Aorta (tissue), 5 donors: ENCODE measurements around the gene CDH26. TPM values are rescaled to one million over a fixed set of nuclear protein-coding genes. Genes with fewer than 3 reads are reported as not detected.

Source experiments
- ATAC-seq: fragments of 200-7000 bp; cut with Tn5 transposase; one replicate; pipeline ENCODE4 v1.9.1; 2022; ENCODE audit warnings: moderate library complexity; ENCODE audit not compliant: low FRiP score
- DNase-seq, 2 donors: peaks; one replicate each; pipeline ENCODE4 v3.0.0-alpha.2; 2020
- H3K27ac ChIP-seq, 2 donors: one replicate each; pipeline ENCODE4 v1.5.1; 2013; ENCODE audit warnings: low read length in 2 of 2, mild to moderate bottlenecking in 2 of 2, moderate library complexity in 2 of 2, control low read depth in 1 of 2, inconsistent platforms in 1 of 2, low read depth in 1 of 2
- H3K27me3 ChIP-seq, 2 donors: one replicate each; pipeline ENCODE4 v1.6.1; 2013; ENCODE audit warnings: control low read depth in 1 of 2, low read length in 1 of 2, mild to moderate bottlenecking in 1 of 2, moderate library complexity in 1 of 2; ENCODE audit not compliant: insufficient read depth in 2 of 2, control insufficient read depth in 1 of 2
- H3K36me3 ChIP-seq, 2 donors: one replicate each; pipeline ENCODE4 v1.6.1; 2013; ENCODE audit warnings: control low read depth in 1 of 2, low read length in 1 of 2, mild to moderate bottlenecking in 1 of 2; ENCODE audit not compliant: insufficient read depth in 2 of 2, control insufficient read depth in 1 of 2
- H3K4me1 ChIP-seq, 2 donors: one replicate each; pipeline ENCODE4 v1.6.1; 2013; ENCODE audit warnings: low read length in 2 of 2, control low read depth in 1 of 2, mild to moderate bottlenecking in 1 of 2, moderate library complexity in 1 of 2; ENCODE audit not compliant: insufficient read depth in 2 of 2, control insufficient read depth in 1 of 2
- H3K4me3 ChIP-seq, 2 donors: one replicate each; pipeline ENCODE4 v1.5.1; 2013; ENCODE audit warnings: low read length in 2 of 2, control low read depth in 1 of 2, mild to moderate bottlenecking in 1 of 2
- H3K9me3 ChIP-seq: one replicate; pipeline ENCODE4 v1.6.1; 2013; ENCODE audit warnings: mild to moderate bottlenecking, low read length; ENCODE audit not compliant: control insufficient read depth
- WGBS, 2 donors: extraction: QIAGEN DNeasy Blood & Tissue Kit; methylation state at CpG; one replicate each; pipeline ENCODE4 v1.1.7; 2013; 5-methylcytosine and 5-hydroxymethylcytosine counted together
- intact Hi-C, 2 donors: fragments of 100-400 bp; cut with DNase I; formaldehyde crosslinking; loops; one replicate each; pipeline versions ENCODE4 v1.14.2 to v1.15.0; 2022
- polyA plus RNA-seq, 2 donors: library from polyadenylated mRNA; stranded (reverse); fragments of 200-250 nt; gene quantifications; one replicate each; pipeline ENCODE4 v1.2.3, GENCODE V29; 2013
- total RNA-seq, 2 donors: library from RNA; stranded (reverse); fragmentation: NEBNext Ultra II Directional; extraction: Animal tissue kit (Norgen Biotek cat#: 25700); gene quantifications; one replicate each; pipeline ENCODE4 v1.2.1, GENCODE V29; 2021
- donor health status: healthy with polysubstance abuse.
- donor health status: Bipolar disorder and iron deficiency.
- donor health status: DM: no; HTN: no; CAD: no.
- donor health status: DM: no; HTN: no; CAD: no.
- donor health status: DM: yes; HTN: yes; CAD: no.

CDH26 gene
- total and polyA plus RNA-seq, 4 donors, result 1.2 to 4.5 (median 2.8) TPM; not detected in 1

DNA sequence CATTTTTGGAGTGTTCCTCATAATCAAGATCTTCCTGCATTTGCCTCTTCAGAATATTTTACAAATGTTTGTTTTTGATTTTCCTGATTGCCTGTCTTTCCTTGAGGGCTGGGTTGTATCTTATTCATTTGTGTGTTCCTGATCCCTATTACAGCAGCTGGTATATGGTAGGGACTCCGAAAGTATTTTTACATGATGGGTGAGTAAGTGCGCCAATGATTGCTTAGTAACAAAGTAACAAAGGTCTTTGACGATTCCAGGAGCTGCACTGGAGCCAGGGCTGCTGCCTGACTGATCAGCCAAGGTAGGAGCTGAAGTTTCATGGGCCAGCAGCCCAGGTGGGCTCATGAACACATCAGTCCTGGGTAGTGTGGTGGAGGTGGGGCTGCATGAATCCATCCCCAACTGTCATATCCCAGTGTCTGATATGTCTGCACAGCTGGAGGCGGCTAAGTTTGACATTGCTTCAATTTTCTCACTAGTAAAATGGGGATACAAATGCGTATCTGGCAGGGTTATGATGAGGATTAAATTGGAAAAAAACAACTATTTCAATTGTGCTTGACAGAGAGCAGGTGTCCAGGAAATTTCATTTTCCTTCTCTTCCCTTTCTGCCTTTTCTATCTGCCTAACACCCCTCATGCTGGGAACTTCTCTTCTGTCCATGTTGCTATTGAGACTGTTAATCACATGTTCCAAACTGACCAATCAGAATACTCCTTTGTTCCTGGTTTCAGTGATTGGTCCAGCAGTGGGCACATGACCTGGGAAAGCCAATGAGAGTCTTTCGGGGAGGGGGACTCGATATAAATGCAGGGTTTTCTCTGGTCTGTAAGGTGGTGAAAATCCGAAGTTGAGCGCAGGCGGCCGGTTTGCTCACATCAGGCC lies 90.7 kb downstream of the CDH26 start:
- Histone ChIP-seq H3K9me3 (no peaks in the 10 kb centered on the region), H3K27me3 (no peaks in the 10 kb centered on the region), H3K36me3 (no peaks in the 10 kb centered on the region), H3K4me3 (no peak overlapping the region), H3K27ac (no peak overlapping the region), H3K4me1 (no peaks in the 10 kb centered on the region)
- 92 to 95% methylated on average over 11 of the region's 11 CpGs for WGBS, 2 donors
- DNase-seq (peak in 1 of 2 donors; percentile 44), ATAC-seq (no peak)
- intact Hi-C loops, result no loop called here

DNA sequence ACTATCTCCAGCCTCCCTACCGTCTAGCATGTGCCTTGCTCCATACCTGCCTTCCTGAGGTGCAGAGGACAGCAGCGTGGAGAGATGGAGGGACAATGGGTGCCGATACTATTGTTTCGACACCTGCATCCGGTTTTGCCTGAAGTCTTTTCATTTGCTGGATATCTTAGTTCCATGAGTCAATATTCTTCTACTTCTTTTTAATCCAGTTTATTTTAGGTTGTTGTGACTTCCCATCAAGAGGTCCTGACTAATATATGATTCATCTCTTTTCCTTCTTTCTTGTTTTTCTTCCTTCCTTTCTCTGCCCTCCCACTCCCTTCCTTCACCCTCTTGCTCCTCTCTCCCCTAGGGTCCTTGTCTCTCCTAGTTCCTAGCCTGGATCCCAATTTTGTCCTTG lies 91.4 kb downstream of the CDH26 start:
- Histone ChIP-seq H3K4me1 (no peaks in the 10 kb centered on the region), H3K27ac (no peak overlapping the region), H3K4me3 (no peak overlapping the region), H3K36me3 (no peaks in the 10 kb centered on the region), H3K27me3 (no peaks in the 10 kb centered on the region), H3K9me3 (no peaks in the 10 kb centered on the region)
- 91 to 92% methylated on average over 5 of the region's 5 CpGs for WGBS, 2 donors
- intact Hi-C loops, result no loop called here
- no peak for ATAC-seq
- DNase-seq, result no peak

DNA sequence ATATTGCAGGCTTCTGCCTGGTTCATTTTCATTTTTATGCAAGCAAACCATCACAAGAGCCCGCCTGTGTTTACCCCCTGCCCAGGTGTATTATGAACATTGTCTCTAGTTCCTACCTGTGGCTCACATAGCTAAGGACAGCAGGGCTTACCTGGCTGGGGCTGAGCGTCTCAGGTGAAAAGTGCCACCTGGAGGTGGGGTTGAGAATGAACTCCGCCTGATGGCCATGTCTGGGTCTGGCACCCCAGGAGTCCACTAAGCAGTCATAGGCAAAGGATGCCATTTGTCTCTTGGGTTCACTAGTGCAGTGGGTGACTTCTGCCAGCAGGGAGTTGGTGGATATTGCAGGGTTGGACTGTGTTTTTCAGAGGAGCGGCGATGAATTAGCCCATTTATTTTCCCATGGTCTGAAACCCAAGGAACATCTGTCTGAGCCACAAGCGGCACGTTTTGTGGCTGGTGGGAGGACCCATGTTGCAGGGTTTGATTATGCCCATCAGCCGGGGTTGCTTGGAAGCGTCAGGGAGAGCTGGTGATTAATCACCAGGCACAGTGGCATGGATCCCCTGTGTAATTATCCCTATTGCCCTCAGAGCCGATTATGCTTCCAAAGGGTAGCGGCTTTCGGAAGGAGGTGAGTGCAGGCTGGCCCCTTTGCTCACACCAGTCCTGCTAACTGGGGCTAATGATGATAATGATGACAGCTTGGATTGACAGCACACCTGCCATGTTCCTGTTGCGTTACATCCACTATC lies 92.1 kb downstream of the CDH26 start:
- DNase-seq, result peak in 1 of 2 donors; percentile 28
- Histone ChIP-seq H3K4me1 (no peaks in the 10 kb centered on the region), H3K27ac (no peak overlapping the region), H3K36me3 (no peaks in the 10 kb centered on the region), H3K9me3 (no peaks in the 10 kb centered on the region), H3K27me3 (no peaks in the 10 kb centered on the region), H3K4me3 (no peak overlapping the region)
- ATAC-seq, result no peak
- WGBS, 2 donors, result 60 to 65% methylated on average over 13 of the region's 13 CpGs
- intact Hi-C loops, result no loop called here

DNA sequence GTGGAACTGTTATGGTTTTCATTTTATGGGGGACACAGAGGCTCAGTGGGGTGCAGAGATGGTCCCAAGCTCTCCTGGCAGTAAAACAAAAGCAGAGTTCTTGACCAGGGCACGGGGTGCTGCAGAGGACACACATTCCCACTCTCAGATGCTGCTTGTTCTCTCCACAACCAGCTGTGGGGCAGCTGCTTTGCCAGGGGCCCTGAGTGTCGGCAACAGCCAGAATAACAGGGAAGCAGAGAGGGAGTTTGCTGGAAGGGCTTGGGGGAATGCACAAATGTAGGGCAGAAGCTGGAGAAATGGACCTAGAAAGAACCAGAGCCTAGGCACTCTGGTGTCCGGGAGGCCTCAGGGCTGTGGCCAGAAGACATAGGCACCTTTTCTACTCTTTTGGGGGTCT lies 93.7 kb downstream of the CDH26 start:
- intact Hi-C loops, result no loop called here
- ATAC-seq (no peak), DNase-seq (peak in 1 of 2 donors; percentile 34)
- Histone ChIP-seq H3K9me3 (no peaks in the 10 kb centered on the region), H3K4me3 (no peak overlapping the region), H3K27me3 (no peaks in the 10 kb centered on the region), H3K36me3 (no peaks in the 10 kb centered on the region), H3K27ac (no peak overlapping the region), H3K4me1 (no peaks in the 10 kb centered on the region)
- 68 to 79% methylated on average over 3 of the region's 3 CpGs for WGBS, 2 donors

DNA sequence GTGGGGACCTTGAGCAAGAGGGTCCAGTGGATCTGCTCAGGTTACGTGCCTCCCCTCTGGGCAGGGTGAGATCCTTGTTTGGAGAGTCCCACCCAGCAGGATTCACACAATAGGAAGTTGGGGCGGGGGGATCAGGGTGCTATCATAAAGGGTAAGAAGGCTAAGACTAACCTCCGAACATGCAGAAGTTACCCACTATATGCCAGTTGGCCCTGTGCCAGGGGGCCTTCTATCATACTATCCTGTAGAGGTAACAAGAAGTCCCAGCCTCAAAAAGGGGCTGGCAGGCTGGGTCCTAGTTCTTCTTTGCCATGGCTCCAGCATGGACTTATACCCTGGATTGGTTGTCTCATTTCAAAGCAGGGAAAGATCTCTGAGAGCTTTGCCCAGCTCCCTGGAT lies 94.1 kb downstream of the CDH26 start:
- Histone ChIP-seq H3K9me3 (no peaks in the 10 kb centered on the region), H3K27ac (no peak overlapping the region), H3K4me3 (no peak overlapping the region), H3K27me3 (no peaks in the 10 kb centered on the region), H3K4me1 (no peaks in the 10 kb centered on the region), H3K36me3 (no peaks in the 10 kb centered on the region)
- 71 to 75% methylated on average over 3 of the region's 3 CpGs for WGBS, 2 donors
- intact Hi-C loops, result no loop called here
- peak in 1 of 2 donors; percentile 71 for DNase-seq
- no peak for ATAC-seq

DNA sequence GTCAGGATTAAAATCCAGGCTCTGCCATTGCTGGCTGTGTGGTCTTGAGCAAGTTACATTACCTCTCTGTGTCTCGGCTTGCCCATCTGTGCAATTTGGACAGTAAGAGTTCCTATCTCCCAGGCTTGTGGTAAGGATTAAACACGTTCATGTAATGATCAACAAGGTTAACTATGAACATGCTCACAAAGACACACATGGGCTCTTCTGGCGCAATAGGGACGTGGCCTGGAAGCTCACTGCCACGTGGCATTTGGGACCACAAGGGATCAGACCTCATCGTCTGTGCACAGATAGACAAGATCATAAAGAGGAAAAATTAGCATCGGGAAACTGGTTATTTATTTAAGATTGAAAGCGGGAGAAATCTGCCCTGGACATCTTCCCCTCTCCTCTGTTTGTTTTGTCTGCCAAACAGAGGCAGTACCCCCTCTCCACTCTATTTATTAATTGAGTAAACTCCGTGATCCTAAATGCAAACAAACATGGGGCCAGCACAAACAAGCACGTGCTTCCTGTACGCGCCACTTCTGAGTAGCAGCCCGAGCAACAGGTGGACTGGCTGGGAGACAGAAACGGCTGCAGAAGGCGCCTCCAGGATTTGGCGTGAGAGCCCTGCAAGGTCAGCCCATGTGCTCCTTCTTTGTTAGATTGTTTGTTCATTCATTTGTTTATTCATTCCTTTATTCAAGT lies 95.0 kb downstream of the CDH26 start:
- Histone ChIP-seq H3K4me1 (no peaks in the 10 kb centered on the region), H3K36me3 (no peaks in the 10 kb centered on the region), H3K9me3 (no peaks in the 10 kb centered on the region), H3K27ac (no peak overlapping the region), H3K4me3 (no peak overlapping the region), H3K27me3 (no peaks in the 10 kb centered on the region)
- 31 to 42% methylated on average over 16 of the region's 16 CpGs for WGBS, 2 donors
- intact Hi-C loops, result no loop called here
- ATAC-seq (no peak), DNase-seq (peak in 1 of 2 donors; percentile 34)

DNA sequence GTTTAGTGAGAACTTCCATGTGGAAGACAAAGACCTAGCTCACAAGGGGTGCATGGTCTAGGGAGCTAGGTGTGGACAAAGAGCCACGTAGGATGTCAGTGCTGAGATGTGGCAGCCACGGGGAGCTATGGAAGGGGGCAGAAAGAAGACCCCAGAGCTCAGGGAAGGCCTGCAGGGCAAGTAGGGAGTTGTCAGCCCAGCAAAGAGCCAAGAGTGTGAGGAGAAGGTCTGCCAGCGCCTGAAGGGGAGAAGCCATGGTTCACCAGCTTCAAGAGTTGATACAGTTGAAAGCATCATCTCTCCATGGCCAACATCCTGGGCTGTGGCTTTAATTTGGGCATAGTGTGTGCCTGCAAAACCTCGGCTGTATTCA lies 95.6 kb downstream of the CDH26 start:
- Histone ChIP-seq H3K4me3 (no peak overlapping the region), H3K27me3 (no peaks in the 10 kb centered on the region), H3K27ac (no peak overlapping the region), H3K4me1 (no peaks in the 10 kb centered on the region), H3K9me3 (no peaks in the 10 kb centered on the region), H3K36me3 (no peaks in the 10 kb centered on the region)
- DNase-seq, result no peak
- no peak for ATAC-seq
- intact Hi-C loops, result no loop called here
- WGBS, 2 donors, result 77 to 85% methylated on average over 4 of the region's 4 CpGs

DNA sequence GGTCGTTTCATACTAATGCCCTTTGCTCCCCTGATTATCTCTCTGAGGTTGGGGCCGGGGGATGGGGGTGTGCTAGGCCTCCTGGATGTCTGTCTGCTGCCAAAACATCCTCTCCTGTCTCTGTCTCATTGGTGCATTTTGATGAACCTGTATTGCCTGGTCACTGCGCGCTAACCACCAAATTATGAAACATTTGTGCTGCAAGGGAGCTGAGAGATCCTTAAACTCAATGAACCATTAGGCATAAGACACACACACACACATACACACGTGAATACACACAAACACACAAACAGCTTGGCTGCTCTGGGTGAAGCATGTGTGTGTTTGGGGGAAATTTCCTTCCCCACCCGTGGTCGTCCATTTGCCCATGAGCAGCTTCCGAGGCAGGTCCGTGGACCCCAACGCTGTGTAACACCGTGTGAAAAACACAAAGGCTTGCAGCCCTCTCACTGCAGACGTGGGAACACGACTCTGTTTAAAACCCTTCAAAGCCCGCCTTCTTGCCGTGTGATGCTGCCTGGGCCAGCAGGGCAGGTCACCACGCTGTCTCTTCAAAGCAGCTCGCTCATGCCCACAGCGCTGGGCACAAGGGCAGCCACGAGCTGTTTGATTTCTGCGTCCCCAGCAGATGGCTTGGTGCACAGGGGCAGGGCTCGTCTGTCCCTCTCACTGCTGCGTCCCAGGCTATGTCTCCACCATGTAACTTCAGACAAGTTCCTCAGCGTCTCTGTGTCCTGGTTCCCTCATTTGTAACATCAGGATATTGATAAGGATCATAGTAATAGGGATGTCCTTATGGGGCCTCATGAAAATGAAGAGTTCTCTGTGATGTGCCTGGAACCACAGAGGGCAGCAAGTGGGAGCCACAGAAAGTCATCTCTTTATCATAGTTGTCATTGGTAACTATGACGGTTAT lies 96.8 kb downstream of the CDH26 start:
- no peak overlapping the region for H3K27ac ChIP-seq
- H3K9me3 ChIP-seq, result no peaks in the 10 kb centered on the region
- H3K4me1 ChIP-seq, result no peaks in the 10 kb centered on the region
- no peak overlapping the region for H3K4me3 ChIP-seq
- intact Hi-C loops, result no loop called here
- DNase-seq (peak in 1 of 2 donors; percentile 71), ATAC-seq (no peak)
- 68 to 69% methylated on average over 24 of the region's 24 CpGs for WGBS, 2 donors
- no peaks in the 10 kb centered on the region for H3K27me3 ChIP-seq
- H3K36me3 ChIP-seq, result no peaks in the 10 kb centered on the region
